Calu3 (cell line): ENCODE measurements around the gene TMOD2. TPM values are rescaled to one million over a fixed set of nuclear protein-coding genes. Genes with fewer than 3 reads are reported as not detected.

Source experiments
- BruUV-seq: library from RNA; stranded (reverse); fragments of 400-500 nt; replicated peaks from 2 replicates; lab custom pipeline; 2021; lab: Mats Ljungman, UMichigan
- CTCF ChIA-PET: fragments of 300-600 bp; sonication (Branson Sonifier 250); formaldehyde crosslinking; loops from one replicate; lab custom pipeline; 2022; ENCODE audit warnings: antibody characterized with exemption; lab: Charles Lee
- DNase-seq: peaks from one replicate; pipeline ENCODE4 v3.0.0; 2022
- H3K27ac Mint-ChIP-seq: one replicate; pipeline ENCODE4 v1.8.0; 2022; ENCODE audit warnings: mixed read lengths; ENCODE audit not compliant: unreplicated experiment
- H3K27me3 Mint-ChIP-seq: one replicate; pipeline ENCODE4 v1.8.0; 2022; ENCODE audit warnings: mixed read lengths; ENCODE audit not compliant: unreplicated experiment
- H3K36me3 Mint-ChIP-seq: one replicate; pipeline ENCODE4 v1.8.0; 2022; ENCODE audit warnings: mild to moderate bottlenecking, moderate library complexity, mixed read lengths; ENCODE audit not compliant: insufficient read depth, unreplicated experiment
- H3K4me1 Mint-ChIP-seq: one replicate; pipeline ENCODE4 v1.8.0; 2022; ENCODE audit warnings: mild to moderate bottlenecking, low read depth, mixed read lengths; ENCODE audit not compliant: unreplicated experiment
- H3K4me3 Mint-ChIP-seq: one replicate; pipeline ENCODE4 v1.8.0; 2022; ENCODE audit warnings: mild to moderate bottlenecking, low read depth, moderate library complexity, mixed read lengths; ENCODE audit not compliant: unreplicated experiment
- H3K9me3 Mint-ChIP-seq: one replicate; pipeline ENCODE4 v1.8.0; 2022; ENCODE audit warnings: low read depth, mixed read lengths; ENCODE audit not compliant: unreplicated experiment
- CTCF ChIP-seq: fragments of 200-600 bp; IDR thresholded peaks from one replicate; pipeline ENCODE4 v1.8.0; 2022; ENCODE audit warnings: antibody characterized with exemption; ENCODE audit not compliant: unreplicated experiment
- intact Hi-C: fragments of 100-400 bp; cut with micrococcal nuclease; formaldehyde crosslinking; loops from one replicate; pipeline ENCODE4 v1.10.0; 2022; ENCODE audit not compliant: unreplicated experiment
- total RNA-seq: library from RNA; stranded (reverse); gene quantifications from 2 replicates; pipeline ENCODE4 v1.2.3, GENCODE V29; 2022

The TMOD2 gene
- total RNA-seq, 1 experiment from 2014 or later, result 0.64 TPM

GRCh38 chr15:51818150-51818549 is 66.8 kb downstream of the TMOD2 start:
- no peak for TF ChIP-seq CTCF
- BruUV-seq, result no TSS peak
- no peaks in the 10 kb centered on the region for H3K27me3 Mint-ChIP-seq
- CTCF ChIA-PET, result no interaction called here
- H3K4me1 Mint-ChIP-seq, result peaks cover 11% of the 10 kb centered on the region
- no peak for DNase-seq
- no peaks in the 10 kb centered on the region for H3K36me3 Mint-ChIP-seq
- H3K4me3 Mint-ChIP-seq, result no peak overlapping the region
- peaks cover 10% of the 10 kb centered on the region for H3K9me3 Mint-ChIP-seq
- no peak overlapping the region for H3K27ac Mint-ChIP-seq
- intact Hi-C loops, result no loop called here

GRCh38 chr15:51825698-51826097 is 74.3 kb downstream of the TMOD2 start:
- intact Hi-C loops, result no loop called here
- CTCF ChIA-PET, result interaction anchor here (0.6 kb wide), 1 partner anchor 41 kb away, joined by 3 read pairs; no protein-coding TSS in a partner anchor
- no peak for TF ChIP-seq CTCF
- BruUV-seq, result no TSS peak
- no peak overlapping the region for H3K27ac Mint-ChIP-seq
- H3K9me3 Mint-ChIP-seq, result peaks cover 6% of the 10 kb centered on the region
- H3K4me3 Mint-ChIP-seq, result no peak overlapping the region
- no peaks in the 10 kb centered on the region for H3K27me3 Mint-ChIP-seq
- peaks cover 21% of the 10 kb centered on the region for H3K36me3 Mint-ChIP-seq
- H3K4me1 Mint-ChIP-seq, result peaks cover 18% of the 10 kb centered on the region
- DNase-seq, result no peak

- peak; percentile 14 for DNase-seq
- H3K27me3 Mint-ChIP-seq, result no peaks in the 10 kb centered on the region
- intact Hi-C loops, result loop anchor here (2.0 kb wide), 1 partner anchor 78 kb away; no protein-coding TSS in a partner anchor
- peaks cover 44% of the 10 kb centered on the region for H3K4me1 Mint-ChIP-seq
- BruUV-seq, result no TSS peak
- peak overlapping the region; percentile 91 for H3K27ac Mint-ChIP-seq
- peak overlapping the region; percentile 95 for H3K4me3 Mint-ChIP-seq
- H3K9me3 Mint-ChIP-seq, result no peaks in the 10 kb centered on the region
- peaks cover 26% of the 10 kb centered on the region for H3K36me3 Mint-ChIP-seq
- no peak for TF ChIP-seq CTCF
- CTCF ChIA-PET, result interaction anchor here (0.6 to 1.2 kb wide), 4 partner anchors 12 to 88 kb away, joined by 3 to 5 read pairs (median 4); no protein-coding TSS in a partner anchor
Observed at GRCh38 chr15:51828621-51829375, 77.4 kb downstream of the TMOD2 start.

- DNase-seq, result peak; percentile 94
- intact Hi-C loops, result loop anchor here (2.0 to 5.0 kb wide), 3 partner anchors 15 to 77 kb away; no protein-coding TSS in a partner anchor
- CTCF ChIA-PET, result interaction anchor here (0.7 to 1.2 kb wide), 4 partner anchors 11 to 73 kb away, joined by 3 to 4 read pairs (median 4); no protein-coding TSS in a partner anchor
- Mint-ChIP-seq H3K27me3 (no peaks in the 10 kb centered on the region), H3K4me3 (peak within 1 kb of the TSS; percentile 95), H3K36me3 (peaks cover 26% of the 10 kb centered on the region), H3K27ac (peak within 1 kb of the TSS; percentile 91), H3K4me1 (peaks cover 50% of the 10 kb centered on the region), H3K9me3 (no peaks in the 10 kb centered on the region)
- no peak for TF ChIP-seq CTCF
- BruUV-seq, result TSS peak; percentile 45
Observed at GRCh38 chr15:51829376-51830275, 78.2 kb downstream of the TMOD2 start, which contains the start of gene TMOD3. TSS of gene TMOD3 (plus strand) at chr15:51829653. CDS start at chr15:51862885, 33,232 bp downstream.
